H1 (cell line): Measurements from ENCODE around the gene SYCE3. TPM values are rescaled to one million over a fixed set of nuclear protein-coding genes. Genes with fewer than 3 reads are reported as not detected.

ENCODE experiments used
- CHD2 ChIP-seq: IDR thresholded peaks from 2 replicates; pipeline ENCODE4 v1.6.1; 2012; ENCODE audit warnings: low read length, improper control_type of control experiment
- EP300 ChIP-seq, 2 experiments: IDR thresholded peaks; 1 replicate in 1 of 2; 2 replicates in 1 of 2; pipeline ENCODE4 v1.6.1; 2011 to 2012; ENCODE audit warnings: low read depth in 2 of 2, low read length in 2 of 2, mild to moderate bottlenecking in 2 of 2, borderline replicate concordance in 1 of 2, inconsistent platforms in 1 of 2, moderate library complexity in 1 of 2
- GTF2F1 ChIP-seq: IDR thresholded peaks from 2 replicates; pipeline ENCODE4 v1.6.1; 2012; ENCODE audit warnings: low read depth, low read length, improper control_type of control experiment, borderline replicate concordance
- SP1 ChIP-seq: IDR thresholded peaks from 2 replicates; pipeline ENCODE4 v1.6.1; 2011; ENCODE audit warnings: low read depth, low read length
- TBP ChIP-seq: IDR thresholded peaks from 2 replicates; pipeline ENCODE4 v1.6.1; 2011; ENCODE audit warnings: low read depth, low read length, improper control_type of control experiment
- TEAD4 ChIP-seq: IDR thresholded peaks from 2 replicates; pipeline ENCODE4 v1.6.1; 2012; ENCODE audit warnings: low read depth, low read length, inconsistent platforms, mixed read lengths
- polyA plus RNA-seq, 7 experiments: library from polyadenylated mRNA; depleted of rRNA in 3 of 7; stranded (reverse) in 5 of 7; unstranded in 2 of 7; fragments of >200 nt in 5 of 7; fragments of 200-250 nt in 2 of 7; gene quantifications; 1 replicate in 5 of 7; 2 replicates in 1 of 7; 4 replicates in 1 of 7; pipeline versions ENCODE4 v1.2.1 to v1.2.3, GENCODE V29; 2011 to 2013; ENCODE audit warnings: missing spikeins in 2 of 7, mixed read lengths in 2 of 7
- total RNA-seq: library from RNA; stranded (reverse); fragmentation: NEBNext Ultra II Directional; extraction: Animal tissue kit (Norgen Biotek cat#: 25700); gene quantifications from 2 replicates; pipeline ENCODE4 v1.2.1, GENCODE V29; 2021
- TF ChIP-seq, protein P1 (sequence below): fragments of 300-600 bp; sonication (generic); IDR thresholded peaks from 2 replicates; pipeline ENCODE4 v1.7.1; 2012; ENCODE audit warnings: low read length, moderate library complexity, mild to moderate bottlenecking, inconsistent platforms; ENCODE audit not compliant: insufficient replicate concordance

SYCE3 gene
- total and polyA plus RNA-seq, 2 of the 8 experiments (the other 6 are each of a cell fraction or from before 2014, with no cell fraction given) = 1.9 TPM; not detected in 1

- TF ChIP-seq, protein P1, sequence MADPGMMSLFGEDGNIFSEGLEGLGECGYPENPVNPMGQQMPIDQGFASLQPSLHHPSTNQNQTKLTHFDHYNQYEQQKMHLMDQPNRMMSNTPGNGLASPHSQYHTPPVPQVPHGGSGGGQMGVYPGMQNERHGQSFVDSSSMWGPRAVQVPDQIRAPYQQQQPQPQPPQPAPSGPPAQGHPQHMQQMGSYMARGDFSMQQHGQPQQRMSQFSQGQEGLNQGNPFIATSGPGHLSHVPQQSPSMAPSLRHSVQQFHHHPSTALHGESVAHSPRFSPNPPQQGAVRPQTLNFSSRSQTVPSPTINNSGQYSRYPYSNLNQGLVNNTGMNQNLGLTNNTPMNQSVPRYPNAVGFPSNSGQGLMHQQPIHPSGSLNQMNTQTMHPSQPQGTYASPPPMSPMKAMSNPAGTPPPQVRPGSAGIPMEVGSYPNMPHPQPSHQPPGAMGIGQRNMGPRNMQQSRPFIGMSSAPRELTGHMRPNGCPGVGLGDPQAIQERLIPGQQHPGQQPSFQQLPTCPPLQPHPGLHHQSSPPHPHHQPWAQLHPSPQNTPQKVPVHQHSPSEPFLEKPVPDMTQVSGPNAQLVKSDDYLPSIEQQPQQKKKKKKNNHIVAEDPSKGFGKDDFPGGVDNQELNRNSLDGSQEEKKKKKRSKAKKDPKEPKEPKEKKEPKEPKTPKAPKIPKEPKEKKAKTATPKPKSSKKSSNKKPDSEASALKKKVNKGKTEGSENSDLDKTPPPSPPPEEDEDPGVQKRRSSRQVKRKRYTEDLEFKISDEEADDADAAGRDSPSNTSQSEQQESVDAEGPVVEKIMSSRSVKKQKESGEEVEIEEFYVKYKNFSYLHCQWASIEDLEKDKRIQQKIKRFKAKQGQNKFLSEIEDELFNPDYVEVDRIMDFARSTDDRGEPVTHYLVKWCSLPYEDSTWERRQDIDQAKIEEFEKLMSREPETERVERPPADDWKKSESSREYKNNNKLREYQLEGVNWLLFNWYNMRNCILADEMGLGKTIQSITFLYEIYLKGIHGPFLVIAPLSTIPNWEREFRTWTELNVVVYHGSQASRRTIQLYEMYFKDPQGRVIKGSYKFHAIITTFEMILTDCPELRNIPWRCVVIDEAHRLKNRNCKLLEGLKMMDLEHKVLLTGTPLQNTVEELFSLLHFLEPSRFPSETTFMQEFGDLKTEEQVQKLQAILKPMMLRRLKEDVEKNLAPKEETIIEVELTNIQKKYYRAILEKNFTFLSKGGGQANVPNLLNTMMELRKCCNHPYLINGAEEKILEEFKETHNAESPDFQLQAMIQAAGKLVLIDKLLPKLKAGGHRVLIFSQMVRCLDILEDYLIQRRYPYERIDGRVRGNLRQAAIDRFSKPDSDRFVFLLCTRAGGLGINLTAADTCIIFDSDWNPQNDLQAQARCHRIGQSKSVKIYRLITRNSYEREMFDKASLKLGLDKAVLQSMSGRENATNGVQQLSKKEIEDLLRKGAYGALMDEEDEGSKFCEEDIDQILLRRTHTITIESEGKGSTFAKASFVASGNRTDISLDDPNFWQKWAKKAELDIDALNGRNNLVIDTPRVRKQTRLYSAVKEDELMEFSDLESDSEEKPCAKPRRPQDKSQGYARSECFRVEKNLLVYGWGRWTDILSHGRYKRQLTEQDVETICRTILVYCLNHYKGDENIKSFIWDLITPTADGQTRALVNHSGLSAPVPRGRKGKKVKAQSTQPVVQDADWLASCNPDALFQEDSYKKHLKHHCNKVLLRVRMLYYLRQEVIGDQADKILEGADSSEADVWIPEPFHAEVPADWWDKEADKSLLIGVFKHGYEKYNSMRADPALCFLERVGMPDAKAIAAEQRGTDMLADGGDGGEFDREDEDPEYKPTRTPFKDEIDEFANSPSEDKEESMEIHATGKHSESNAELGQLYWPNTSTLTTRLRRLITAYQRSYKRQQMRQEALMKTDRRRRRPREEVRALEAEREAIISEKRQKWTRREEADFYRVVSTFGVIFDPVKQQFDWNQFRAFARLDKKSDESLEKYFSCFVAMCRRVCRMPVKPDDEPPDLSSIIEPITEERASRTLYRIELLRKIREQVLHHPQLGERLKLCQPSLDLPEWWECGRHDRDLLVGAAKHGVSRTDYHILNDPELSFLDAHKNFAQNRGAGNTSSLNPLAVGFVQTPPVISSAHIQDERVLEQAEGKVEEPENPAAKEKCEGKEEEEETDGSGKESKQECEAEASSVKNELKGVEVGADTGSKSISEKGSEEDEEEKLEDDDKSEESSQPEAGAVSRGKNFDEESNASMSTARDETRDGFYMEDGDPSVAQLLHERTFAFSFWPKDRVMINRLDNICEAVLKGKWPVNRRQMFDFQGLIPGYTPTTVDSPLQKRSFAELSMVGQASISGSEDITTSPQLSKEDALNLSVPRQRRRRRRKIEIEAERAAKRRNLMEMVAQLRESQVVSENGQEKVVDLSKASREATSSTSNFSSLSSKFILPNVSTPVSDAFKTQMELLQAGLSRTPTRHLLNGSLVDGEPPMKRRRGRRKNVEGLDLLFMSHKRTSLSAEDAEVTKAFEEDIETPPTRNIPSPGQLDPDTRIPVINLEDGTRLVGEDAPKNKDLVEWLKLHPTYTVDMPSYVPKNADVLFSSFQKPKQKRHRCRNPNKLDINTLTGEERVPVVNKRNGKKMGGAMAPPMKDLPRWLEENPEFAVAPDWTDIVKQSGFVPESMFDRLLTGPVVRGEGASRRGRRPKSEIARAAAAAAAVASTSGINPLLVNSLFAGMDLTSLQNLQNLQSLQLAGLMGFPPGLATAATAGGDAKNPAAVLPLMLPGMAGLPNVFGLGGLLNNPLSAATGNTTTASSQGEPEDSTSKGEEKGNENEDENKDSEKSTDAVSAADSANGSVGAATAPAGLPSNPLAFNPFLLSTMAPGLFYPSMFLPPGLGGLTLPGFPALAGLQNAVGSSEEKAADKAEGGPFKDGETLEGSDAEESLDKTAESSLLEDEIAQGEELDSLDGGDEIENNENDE = no peak
- TF ChIP-seq TBP = no peak
- no peak for TF ChIP-seq EP300 (IDR thresholded peaks at IDR 0.05; ENCODE audit: borderline replicate concordance in 1 of 2, low read depth in 2 of 2, low read length in 2 of 2)
- TF ChIP-seq GTF2F1 = no peak
- no peak for TF ChIP-seq SP1
- no peak for TF ChIP-seq TEAD4
- TF ChIP-seq CHD2 = no peak
Measured at GRCh38 chr22:50540381-50540780, 22.3 kb downstream of the SYCE3 start (continued).
